CD14-positive monocyte (primary cell): Measurements from ENCODE around the gene GTPBP10. TPM values are rescaled to one million over a fixed set of nuclear protein-coding genes. Genes with fewer than 3 reads are reported as not detected.
A peak's percentile ranks its signal among the peaks of the same experiment; 100 is the strongest.

Source experiments
- DNase-seq, 3 donors: peaks; one replicate each; pipeline ENCODE4 v3.0.0-alpha.2; 2011 to 2022
- H2AFZ ChIP-seq: 2 replicates; pipeline ENCODE4 v1.6.0; 2012; ENCODE audit warnings: mild to moderate bottlenecking, low read depth, low read length, inconsistent platforms; ENCODE audit not compliant: insufficient read depth, poor library complexity, severe bottlenecking
- H3K27ac ChIP-seq, 2 donors: 1 replicate in 1 of 2; 2 replicates in 1 of 2; pipeline ENCODE4 v1.5.1; 2012 to 2013; ENCODE audit warnings: low read length in 2 of 2, control low read depth in 1 of 2, inconsistent platforms in 1 of 2, low read depth in 1 of 2, mild to moderate bottlenecking in 1 of 2
- H3K27me3 ChIP-seq, 2 donors: one replicate each; pipeline versions ENCODE4 v1.6.0 to v1.6.1; 2011 to 2013; ENCODE audit warnings: low read length in 2 of 2; ENCODE audit not compliant: control insufficient read depth in 2 of 2, insufficient read depth in 2 of 2
- H3K36me3 ChIP-seq, 2 donors: replicated peaks in 1 of 2; 1 replicate in 1 of 2; 2 replicates in 1 of 2; pipeline versions ENCODE4 v1.5.1 to v1.6.1; 2012 to 2013; ENCODE audit warnings: low read length in 2 of 2, control low read depth in 1 of 2, inconsistent platforms in 1 of 2, mild to moderate bottlenecking in 1 of 2; ENCODE audit not compliant: insufficient read depth in 2 of 2, control insufficient read depth in 1 of 2
- H3K4me1 ChIP-seq, 2 donors: 1 replicate in 1 of 2; 2 replicates in 1 of 2; pipeline versions ENCODE4 v1.5.1 to v1.6.1; 2012 to 2013; ENCODE audit warnings: low read length in 2 of 2, control low read depth in 1 of 2, inconsistent platforms in 1 of 2, mild to moderate bottlenecking in 1 of 2, moderate library complexity in 1 of 2; ENCODE audit not compliant: insufficient read depth in 2 of 2, control insufficient read depth in 1 of 2
- H3K4me2 ChIP-seq: replicated peaks from 2 replicates; pipeline ENCODE3; 2012; ENCODE audit warnings: low read length, moderate library complexity, mild to moderate bottlenecking; ENCODE audit not compliant: poor library complexity, severe bottlenecking; ENCODE audit errors: extremely low read depth
- H3K4me3 ChIP-seq, 3 experiments: fragments of 200-600 bp in 1 of 3; sonication (generic) in 1 of 3; replicated peaks in 1 of 3; 1 replicate in 2 of 3; 2 replicates in 1 of 3; pipeline ENCODE4 v1.5.1; 2011 to 2013; ENCODE audit warnings: low read length in 3 of 3, mild to moderate bottlenecking in 3 of 3, control low read depth in 2 of 3, low read depth in 2 of 3, inconsistent platforms in 1 of 3, moderate library complexity in 1 of 3
- H3K79me2 ChIP-seq: 2 replicates; pipeline ENCODE4 v1.6.0; 2012; ENCODE audit warnings: mild to moderate bottlenecking, control low read depth, inconsistent platforms, low read length, moderate library complexity; ENCODE audit not compliant: insufficient read depth
- H3K9ac ChIP-seq: 2 replicates; pipeline ENCODE4 v1.6.0; 2017; ENCODE audit warnings: low read length, mild to moderate bottlenecking; ENCODE audit not compliant: insufficient read depth, poor library complexity, severe bottlenecking
- H3K9me3 ChIP-seq, 2 donors: replicated peaks in 1 of 2; 1 replicate in 1 of 2; 2 replicates in 1 of 2; pipeline versions ENCODE4 v1.5.1 to v1.6.1; 2012 to 2013; ENCODE audit warnings: low read length in 2 of 2, control low read depth in 1 of 2; ENCODE audit not compliant: control insufficient read depth in 1 of 2, insufficient read depth in 1 of 2
- H4K20me1 ChIP-seq: 2 replicates; pipeline ENCODE4 v1.6.0; 2012; ENCODE audit warnings: mild to moderate bottlenecking, low read length, control low read depth, moderate library complexity; ENCODE audit not compliant: insufficient read depth
- H3K27ac Mint-ChIP-seq, 7 donors: one replicate each; pipeline ENCODE4 v1.8.0; 2020; ENCODE audit warnings: mild to moderate bottlenecking in 7 of 7, mixed read lengths in 7 of 7, moderate library complexity in 6 of 7, inconsistent platforms in 2 of 7
- H3K27me3 Mint-ChIP-seq, 3 donors: one replicate each; pipeline ENCODE4 v1.8.0; 2021 to 2022; ENCODE audit warnings: low read depth in 3 of 3, mild to moderate bottlenecking in 3 of 3, mixed read lengths in 3 of 3, moderate library complexity in 3 of 3, inconsistent platforms in 1 of 3
- H3K36me3 Mint-ChIP-seq, 2 donors: one replicate each; pipeline ENCODE4 v1.8.0; 2020; ENCODE audit warnings: mixed read lengths in 2 of 2, inconsistent platforms in 1 of 2, mild to moderate bottlenecking in 1 of 2
- H3K4me1 Mint-ChIP-seq: one replicate; pipeline ENCODE4 v1.8.0; 2020; ENCODE audit warnings: mild to moderate bottlenecking, mixed read lengths
- H3K4me3 Mint-ChIP-seq, 2 donors: one replicate each; pipeline ENCODE4 v1.8.0; 2020; ENCODE audit warnings: mild to moderate bottlenecking in 2 of 2, mixed read lengths in 2 of 2, moderate library complexity in 1 of 2
- H3K9me3 Mint-ChIP-seq, 7 donors: one replicate each; pipeline ENCODE4 v1.8.0; 2020 to 2022; ENCODE audit warnings: mixed read lengths in 7 of 7, mild to moderate bottlenecking in 6 of 7, moderate library complexity in 6 of 7, inconsistent platforms in 2 of 7
- CTCF ChIP-seq: fragments of 200-600 bp; IDR thresholded peaks from one replicate; pipeline ENCODE4 v1.8.0; 2022; ENCODE audit warnings: antibody characterized with exemption, mild to moderate bottlenecking
- intact Hi-C, 2 donors: fragments of 100-400 bp; cut with micrococcal nuclease; formaldehyde crosslinking; loops; one replicate each; pipeline versions ENCODE4 v1.15.0 to v1.15.1; 2023
- polyA plus RNA-seq, 3 donors: library from polyadenylated mRNA; depleted of rRNA in 1 of 3; unstranded in 2 of 3; stranded (reverse) in 1 of 3; fragments of 300-500 nt in 2 of 3; fragments of >200 nt in 1 of 3; fragmentation: Illumina TruSeq in 2 of 3; gene quantifications; 1 replicate in 2 of 3; 2 replicates in 1 of 3; pipeline ENCODE4 v1.2.3, GENCODE V29; 2012 to 2021

GTPBP10 gene
- polyA plus RNA-seq, 3 donors, result 7.0 to 12.2 (median 10.4) TPM

GRCh38 chr7:90337106-90337505 is 9.4 kb upstream of the GTPBP10 start:
- Histone ChIP-seq H3K9ac (no peak overlapping the region), H3K4me3 (no peak overlapping the region), H3K79me2 (no peaks in the 10 kb centered on the region), H3K4me2 (no peak overlapping the region), H4K20me1 (no peaks in the 10 kb centered on the region), H2AFZ (no peak overlapping the region), H3K27me3 (no peaks in the 10 kb centered on the region), H3K4me1 (no peaks in the 10 kb centered on the region), H3K9me3 (peaks cover 0 to 4% of the 10 kb centered on the region in 2 donors), H3K27ac (no peak overlapping the region), H3K36me3 (no peaks in the 10 kb centered on the region)
- Mint-ChIP-seq H3K4me3 (no peak overlapping the region), H3K4me1 (no peaks in the 10 kb centered on the region), H3K27me3 (peaks cover 0 to 5% (median 2%) of the 10 kb centered on the region in 3 donors), H3K9me3 (peaks cover 1 to 13% (median 5%) of the 10 kb centered on the region in 7 donors), H3K27ac (no peak overlapping the region), H3K36me3 (no peaks in the 10 kb centered on the region)
- intact Hi-C loops, result no loop called here
- DNase-seq, result no peak
- TF ChIP-seq CTCF, result no peak

GRCh38 chr7:90345016-90345415 is 1.5 kb upstream of the GTPBP10 start:
- Histone ChIP-seq H3K4me2 (peak overlapping the region; percentile 93), H3K79me2 (peaks cover 34% of the 10 kb centered on the region), H3K27me3 (no peaks in the 10 kb centered on the region), H4K20me1 (no peaks in the 10 kb centered on the region), H3K4me1 (peaks cover 10 to 22% of the 10 kb centered on the region in 2 donors), H3K4me3 (peak overlapping the region in 1 of 3 experiments; percentile 83), H3K9ac (no peak overlapping the region), H3K9me3 (peaks cover 3 to 10% of the 10 kb centered on the region in 2 donors), H2AFZ (no peak overlapping the region), H3K36me3 (no peaks in the 10 kb centered on the region), H3K27ac (peak overlapping the region in 1 of 2 donors; percentile 96)
- no peak for TF ChIP-seq CTCF
- peak overlapping the region in 4 of 7 donors; percentile 45 to 99 (median 96) for H3K27ac Mint-ChIP-seq
- peak overlapping the region in 1 of 2 donors; percentile 96 for H3K4me3 Mint-ChIP-seq
- DNase-seq, result no peak
- peaks cover 12% of the 10 kb centered on the region for H3K4me1 Mint-ChIP-seq
- no peaks in the 10 kb centered on the region for H3K27me3 Mint-ChIP-seq
- peaks cover 10 to 17% (median 13%) of the 10 kb centered on the region in 7 donors for H3K9me3 Mint-ChIP-seq
- intact Hi-C loops, result loop anchor here (5.0 to 10.0 kb wide), 2 partner anchors 100 to 163 kb away; partner anchors contain the start of gene CFAP69 (in 2 of the 2)
- peaks cover 0 to 14% of the 10 kb centered on the region in 2 donors for H3K36me3 Mint-ChIP-seq
